Lung (tissue), 12 donors: ENCODE results near the gene BIRC7. TPM values are rescaled to one million over a fixed set of nuclear protein-coding genes. Genes with fewer than 3 reads are reported as not detected.
"Not testable (repeated sequence)": the region's sequence is repeated elsewhere in the genome, so short reads cannot be mapped to it uniquely, and the experiment has no call there.

ENCODE experiments used
- ATAC-seq: fragments of 200-7000 bp; cut with Tn5 transposase; one replicate; pipeline ENCODE4 v1.9.1; 2020; ENCODE audit warnings: moderate number of reproducible peaks; ENCODE audit not compliant: insufficient read depth, low FRiP score
- DNase-seq, 3 donors: peaks; one replicate each; pipeline ENCODE4 v3.0.0-alpha.2; 2013 to 2017
- H3K27ac ChIP-seq, 2 donors: one replicate each; pipeline ENCODE4 v1.5.1; 2013; ENCODE audit warnings: mild to moderate bottlenecking in 2 of 2, moderate library complexity in 2 of 2, control low read depth in 1 of 2, inconsistent platforms in 1 of 2, low read depth in 1 of 2, low read length in 1 of 2
- H3K27me3 ChIP-seq, 3 donors: one replicate each; pipeline ENCODE4 v1.5.1; 2013; ENCODE audit warnings: low read length in 2 of 3; ENCODE audit not compliant: control insufficient read depth in 3 of 3, insufficient read depth in 3 of 3
- H3K36me3 ChIP-seq, 4 donors: one replicate each; pipeline ENCODE4 v1.5.1; 2013; ENCODE audit warnings: low read length in 4 of 4, mild to moderate bottlenecking in 1 of 4, moderate library complexity in 1 of 4; ENCODE audit not compliant: control insufficient read depth in 4 of 4, insufficient read depth in 4 of 4
- H3K4me1 ChIP-seq, 5 donors: one replicate each; pipeline ENCODE4 v1.5.1; 2013; ENCODE audit warnings: low read length in 5 of 5, mild to moderate bottlenecking in 2 of 5, moderate library complexity in 1 of 5; ENCODE audit not compliant: control insufficient read depth in 5 of 5, insufficient read depth in 5 of 5
- H3K4me3 ChIP-seq: one replicate; pipeline ENCODE4 v1.5.1; 2013; ENCODE audit warnings: mild to moderate bottlenecking, control low read depth, moderate library complexity
- H3K9ac ChIP-seq, 2 donors: one replicate each; pipeline ENCODE4 v1.5.1; 2013; ENCODE audit warnings: low read length in 2 of 2, control low read depth in 1 of 2; ENCODE audit not compliant: insufficient read depth in 1 of 2
- H3K9me3 ChIP-seq, 4 donors: one replicate each; pipeline ENCODE4 v1.5.1; 2013; ENCODE audit warnings: low read length in 3 of 4, mild to moderate bottlenecking in 1 of 4, moderate library complexity in 1 of 4; ENCODE audit not compliant: control insufficient read depth in 4 of 4, insufficient read depth in 3 of 4
- CTCF ChIP-seq: IDR thresholded peaks from 2 replicates; pipeline ENCODE4 v1.5.1; 2012; ENCODE audit warnings: mild to moderate bottlenecking; ENCODE audit errors: control extremely low read depth, extremely low read depth
- WGBS, 2 donors: extraction: QIAGEN DNeasy Blood & Tissue Kit; methylation state at CpG; one replicate each; pipeline ENCODE4 v1.1.7; 2013; 5-methylcytosine and 5-hydroxymethylcytosine counted together
- polyA plus RNA-seq, 2 donors: library from polyadenylated mRNA; stranded (reverse); fragments of 200-250 nt; gene quantifications; one replicate each; pipeline ENCODE4 v1.2.1, GENCODE V29; 2013
- total RNA-seq, 2 donors: library from RNA; depleted of rRNA in 1 of 2; stranded (reverse); fragments of >200 nt in 1 of 2; gene quantifications; one replicate each; pipeline ENCODE4 v1.2.1, GENCODE V29; 2014 to 2021
- donor health status: control.
- donor health status: control.
- donor health status: Bipolar disorder and iron deficiency.
- donor health status: healthy.
- donor health status: DM: yes; HTN: yes; CAD: no.

The BIRC7 gene
- total and polyA plus RNA-seq, 4 donors = 0.57 to 1.2 (median 0.71) TPM; not detected in 1

DNA sequence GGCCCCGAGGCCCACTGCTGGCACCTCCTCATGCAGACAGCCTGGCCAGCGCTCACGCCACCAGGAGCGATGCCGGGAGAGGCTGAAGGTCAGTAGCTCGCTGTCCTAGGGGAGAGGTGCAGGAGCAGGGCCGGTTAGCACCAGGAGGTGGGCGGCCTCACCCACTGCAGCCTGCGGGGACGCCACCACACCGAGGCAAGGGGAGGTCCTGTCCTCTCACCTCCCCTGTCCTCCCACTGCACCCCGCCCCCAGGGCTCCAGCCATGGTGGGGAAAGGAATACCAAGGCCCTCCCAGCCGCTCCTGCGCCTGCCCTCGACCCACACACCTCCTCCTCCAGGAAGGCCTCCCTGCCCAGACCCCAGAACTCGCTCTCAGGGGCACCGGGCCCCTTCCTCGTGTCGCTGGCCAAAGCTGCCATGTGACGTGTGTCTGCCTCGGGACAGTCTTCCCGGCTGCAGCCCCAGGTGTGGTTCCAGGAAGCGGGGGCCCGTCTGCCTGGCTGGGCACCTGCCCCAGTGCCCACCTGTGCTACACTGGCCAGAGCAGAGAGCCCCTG is 12.0 kb downstream of the BIRC7 start:
- Histone ChIP-seq H3K36me3 (no peaks in the 10 kb centered on the region), H3K27ac (no peak overlapping the region), H3K9ac (no peak overlapping the region), H3K4me3 (no peak overlapping the region), H3K9me3 (no peaks in the 10 kb centered on the region), H3K4me1 (peaks cover 0 to 4% (median 0%) of the 10 kb centered on the region in 5 donors), H3K27me3 (peaks cover 0 to 13% (median 13%) of the 10 kb centered on the region in 3 donors)
- ATAC-seq (no peak), DNase-seq (no peak)
- no peak for TF ChIP-seq CTCF
- 67 to 73% methylated on average over 19 to 24 of the region's 24 CpGs for WGBS, 2 donors

DNA sequence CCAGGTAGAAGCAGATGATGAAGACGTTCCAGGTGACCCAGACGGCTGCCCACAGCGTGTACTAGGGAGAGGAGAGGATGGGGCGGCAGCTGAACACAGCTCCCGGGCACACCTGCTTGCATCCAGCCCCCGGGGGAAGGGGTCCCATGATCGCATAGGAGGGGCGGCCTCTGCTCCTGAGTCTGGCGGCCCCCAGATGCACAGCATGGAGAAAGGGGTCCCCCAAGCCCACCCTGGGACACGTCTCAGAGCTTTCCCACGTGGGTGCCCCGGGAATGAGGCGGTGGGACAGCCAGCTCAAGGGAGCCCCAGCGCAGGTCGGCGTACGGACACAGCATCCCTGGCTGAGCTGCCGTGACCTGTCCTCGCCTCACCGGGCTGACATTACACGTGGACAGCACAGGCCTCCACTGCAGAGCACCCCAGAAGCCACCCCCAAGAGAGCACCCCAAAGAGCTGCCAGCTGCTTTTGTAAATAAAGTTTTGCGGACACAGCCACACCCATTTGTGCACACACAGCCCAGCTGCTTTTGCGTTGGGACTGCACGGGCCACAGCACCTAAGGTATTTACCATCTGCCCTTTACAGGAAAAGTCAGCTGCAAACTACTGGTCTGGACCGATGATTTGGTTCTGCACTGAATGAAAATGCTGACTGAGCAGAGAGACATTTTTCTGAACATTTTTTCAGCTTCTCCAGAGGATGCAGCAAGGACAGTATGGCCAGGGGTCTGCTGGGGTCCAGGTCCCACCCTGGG is 13.3 kb downstream of the BIRC7 start:
- WGBS, 2 donors = 73 to 80% methylated on average over 25 of the region's 25 CpGs
- Histone ChIP-seq H3K4me3 (no peak overlapping the region), H3K4me1 (peaks cover 0 to 10% (median 0%) of the 10 kb centered on the region in 5 donors), H3K9me3 (no peaks in the 10 kb centered on the region), H3K9ac (no peak overlapping the region), H3K27me3 (peaks cover 0 to 17% (median 16%) of the 10 kb centered on the region in 3 donors), H3K36me3 (no peaks in the 10 kb centered on the region), H3K27ac (no peak overlapping the region)
- no peak for ATAC-seq
- no peak for TF ChIP-seq CTCF
- no peak for DNase-seq

GRCh38 chr20:63249891-63250290 is 14.2 kb downstream of the BIRC7 start:
- ATAC-seq (no peak), DNase-seq (no peak)
- no peak overlapping the region for H3K27ac ChIP-seq
- WGBS, 2 donors = 91% methylated on average over 15 of the region's 15 CpGs
- H3K4me1 ChIP-seq = peaks cover 0 to 14% (median 0%) of the 10 kb centered on the region in 5 donors
- no peak overlapping the region for H3K4me3 ChIP-seq
- H3K9ac ChIP-seq = no peak overlapping the region
- H3K27me3 ChIP-seq = peaks cover 0 to 18% (median 16%) of the 10 kb centered on the region in 3 donors
- no peak for TF ChIP-seq CTCF
- no peaks in the 10 kb centered on the region for H3K36me3 ChIP-seq
- no peaks in the 10 kb centered on the region for H3K9me3 ChIP-seq

- H3K36me3 ChIP-seq, ATAC-seq, H3K9ac ChIP-seq, DNase-seq, H3K4me3 ChIP-seq, H3K9me3 ChIP-seq, H3K27ac ChIP-seq: not testable (repeated sequence)
- H3K27me3 ChIP-seq = peaks cover 0 to 22% (median 16%) of the 10 kb centered on the region in 3 donors
- 31 to 52% methylated on average over 11 to 12 of the region's 14 CpGs for WGBS, 2 donors
- peaks cover 0 to 21% (median 0%) of the 10 kb centered on the region in 5 donors for H3K4me1 ChIP-seq
Observed at GRCh38 chr20:63251350-63251749, 15.6 kb downstream of the BIRC7 start.
